GM12875 (cell line): Measurements from ENCODE around the gene LTA.

Experiments
- H3K4me3 ChIP-seq: one replicate; pipeline ENCODE4 v1.5.1; 2011; ENCODE audit warnings: low read depth, low read length, control low read depth
- CTCF ChIP-seq: IDR thresholded peaks from 2 replicates; pipeline ENCODE4 v1.5.1; 2011; ENCODE audit warnings: low read depth, mild to moderate bottlenecking, control low read depth, inconsistent platforms, low read length, moderate library complexity, borderline replicate concordance; ENCODE audit not compliant: insufficient read depth

The LTA gene

GRCh38 chr6:31572041-31572911 is at the start of gene LTA:
Gene LTA, plus strand, starts transcription at chr6:31572289. Its CDS starts 454 bp downstream, at chr6:31572743.
- TF ChIP-seq CTCF: no peak
- H3K4me3 ChIP-seq: peak within 1 kb of the TSS; percentile 65

- no peak for TF ChIP-seq CTCF
- H3K4me3 ChIP-seq: no peak overlapping the region
These were observed 46.5 kb upstream of the LTA start for GRCh38 chr6:31525553-31525931.

- no peak for TF ChIP-seq CTCF
- H3K4me3 ChIP-seq: no peak overlapping the region
These were observed 46.0 kb upstream of the LTA start for GRCh38 chr6:31525932-31526591.

- TF ChIP-seq CTCF: no peak
These were observed 43.7 kb upstream of the LTA start for GRCh38 chr6:31528307-31528777.

GRCh38 chr6:31528821-31529328 is 43.2 kb upstream of the LTA start, which contains the start of gene MCCD1:
Gene MCCD1, plus strand, starts transcription at chr6:31528962. Its CDS starts 53 bp downstream, at chr6:31529015.
- no peak within 1 kb of the TSS for H3K4me3 ChIP-seq
- no peak for TF ChIP-seq CTCF

More at GRCh38 chr6:31528307-31528777, 43.7 kb upstream of the LTA start:
- H3K4me3 ChIP-seq: no peak overlapping the region

GRCh38 chr6:31529329-31530150 is 42.5 kb upstream of the LTA start:
- H3K4me3 ChIP-seq: no peak overlapping the region
- TF ChIP-seq CTCF: no peak
